ENCODE data around the gene MBD3L1. TPM values are rescaled to one million over a fixed set of nuclear protein-coding genes. Genes with fewer than 3 reads are reported as not detected.

MBD3L1 gene
- polyA plus RNA-seq, 1 of the 3 experiments (the other 2 are of a cell fraction): not detected

DNA sequence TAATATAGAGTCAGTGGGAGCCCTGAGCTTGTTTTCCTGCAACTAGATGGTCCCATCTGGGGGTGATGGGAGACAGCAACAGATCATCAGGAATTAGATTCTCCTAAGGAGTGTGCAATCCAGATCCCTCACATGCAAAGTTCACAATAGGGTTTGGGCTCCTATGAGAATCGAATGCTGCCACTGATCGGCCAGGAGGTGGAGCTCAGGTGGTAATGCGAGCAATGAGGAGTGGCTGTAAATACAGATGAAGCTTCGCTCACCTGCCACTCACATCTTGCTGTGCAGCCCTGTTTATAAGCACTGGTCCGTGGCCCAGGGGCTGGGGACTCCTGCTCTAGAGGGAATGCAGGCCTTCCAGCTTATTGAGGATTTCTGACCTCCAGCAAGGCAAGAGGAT lies 5.8 kb upstream of the MBD3L1 start:
- Histone ChIP-seq H3K36me3 (replicated peaks in 1 of 2; ENCODE audit: control insufficient read depth in 1 of 2, insufficient read depth in 2 of 2, low read length in 1 of 2) (peaks cover 26 to 35% of the 10 kb centered on the region in 2 experiments), H3K27ac (ENCODE audit: low read depth in 2 of 2, low read length in 1 of 2) (no peak overlapping the region), H2AFZ (ENCODE audit: low read depth) (no peak overlapping the region), H3F3A (replicated peaks; ENCODE audit: insufficient read depth) (no peaks in the 10 kb centered on the region), H3K9me2 (no peaks in the 10 kb centered on the region), H3K9me3 (no peaks in the 10 kb centered on the region), H3K4me3 (ENCODE audit: low read depth in 2 of 2, low read length in 1 of 2) (no peak overlapping the region), H3K27me3 (ENCODE audit: insufficient read depth) (no peaks in the 10 kb centered on the region), H3K4me1 (ENCODE audit: control insufficient read depth in 1 of 2, insufficient read depth in 2 of 2, low read depth in 1 of 2, low read length in 1 of 2) (peaks cover 4 to 5% of the 10 kb centered on the region in 2 experiments; a peak in 2 of 4 replicates), H3K4me2 (no peak overlapping the region), H3K79me2 (ENCODE audit: insufficient read depth) (no peaks in the 10 kb centered on the region), H4K20me1 (ENCODE audit: insufficient read depth) (no peaks in the 10 kb centered on the region), H3K9ac (no peak overlapping the region)
- TF ChIP-seq USF1 (IDR thresholded peaks at IDR 0.05; ENCODE audit: borderline replicate concordance, low read depth) (no peak), EZH2phosphoT487 (IDR thresholded peaks at IDR 0.05; ENCODE audit: borderline replicate concordance, low read depth) (no peak), GATA2 (CRISPR knock-in tag; IDR thresholded peaks at IDR 0.05) (no peak), FOXM1 (IDR thresholded peaks at IDR 0.05; ENCODE audit: low read depth) (no peak)
- TF ChIP-seq, protein P1, sequence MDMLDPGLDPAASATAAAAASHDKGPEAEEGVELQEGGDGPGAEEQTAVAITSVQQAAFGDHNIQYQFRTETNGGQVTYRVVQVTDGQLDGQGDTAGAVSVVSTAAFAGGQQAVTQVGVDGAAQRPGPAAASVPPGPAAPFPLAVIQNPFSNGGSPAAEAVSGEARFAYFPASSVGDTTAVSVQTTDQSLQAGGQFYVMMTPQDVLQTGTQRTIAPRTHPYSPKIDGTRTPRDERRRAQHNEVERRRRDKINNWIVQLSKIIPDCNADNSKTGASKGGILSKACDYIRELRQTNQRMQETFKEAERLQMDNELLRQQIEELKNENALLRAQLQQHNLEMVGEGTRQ (IDR thresholded peaks at IDR 0.05; ENCODE audit: borderline replicate concordance, low read depth, low read length): no peak
- TF ChIP-seq, protein P2, sequence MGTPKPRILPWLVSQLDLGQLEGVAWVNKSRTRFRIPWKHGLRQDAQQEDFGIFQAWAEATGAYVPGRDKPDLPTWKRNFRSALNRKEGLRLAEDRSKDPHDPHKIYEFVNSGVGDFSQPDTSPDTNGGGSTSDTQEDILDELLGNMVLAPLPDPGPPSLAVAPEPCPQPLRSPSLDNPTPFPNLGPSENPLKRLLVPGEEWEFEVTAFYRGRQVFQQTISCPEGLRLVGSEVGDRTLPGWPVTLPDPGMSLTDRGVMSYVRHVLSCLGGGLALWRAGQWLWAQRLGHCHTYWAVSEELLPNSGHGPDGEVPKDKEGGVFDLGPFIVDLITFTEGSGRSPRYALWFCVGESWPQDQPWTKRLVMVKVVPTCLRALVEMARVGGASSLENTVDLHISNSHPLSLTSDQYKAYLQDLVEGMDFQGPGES (IDR thresholded peaks at IDR 0.05; ENCODE audit: low read depth, low read length): no peak
- TF ChIP-seq, protein P3, sequence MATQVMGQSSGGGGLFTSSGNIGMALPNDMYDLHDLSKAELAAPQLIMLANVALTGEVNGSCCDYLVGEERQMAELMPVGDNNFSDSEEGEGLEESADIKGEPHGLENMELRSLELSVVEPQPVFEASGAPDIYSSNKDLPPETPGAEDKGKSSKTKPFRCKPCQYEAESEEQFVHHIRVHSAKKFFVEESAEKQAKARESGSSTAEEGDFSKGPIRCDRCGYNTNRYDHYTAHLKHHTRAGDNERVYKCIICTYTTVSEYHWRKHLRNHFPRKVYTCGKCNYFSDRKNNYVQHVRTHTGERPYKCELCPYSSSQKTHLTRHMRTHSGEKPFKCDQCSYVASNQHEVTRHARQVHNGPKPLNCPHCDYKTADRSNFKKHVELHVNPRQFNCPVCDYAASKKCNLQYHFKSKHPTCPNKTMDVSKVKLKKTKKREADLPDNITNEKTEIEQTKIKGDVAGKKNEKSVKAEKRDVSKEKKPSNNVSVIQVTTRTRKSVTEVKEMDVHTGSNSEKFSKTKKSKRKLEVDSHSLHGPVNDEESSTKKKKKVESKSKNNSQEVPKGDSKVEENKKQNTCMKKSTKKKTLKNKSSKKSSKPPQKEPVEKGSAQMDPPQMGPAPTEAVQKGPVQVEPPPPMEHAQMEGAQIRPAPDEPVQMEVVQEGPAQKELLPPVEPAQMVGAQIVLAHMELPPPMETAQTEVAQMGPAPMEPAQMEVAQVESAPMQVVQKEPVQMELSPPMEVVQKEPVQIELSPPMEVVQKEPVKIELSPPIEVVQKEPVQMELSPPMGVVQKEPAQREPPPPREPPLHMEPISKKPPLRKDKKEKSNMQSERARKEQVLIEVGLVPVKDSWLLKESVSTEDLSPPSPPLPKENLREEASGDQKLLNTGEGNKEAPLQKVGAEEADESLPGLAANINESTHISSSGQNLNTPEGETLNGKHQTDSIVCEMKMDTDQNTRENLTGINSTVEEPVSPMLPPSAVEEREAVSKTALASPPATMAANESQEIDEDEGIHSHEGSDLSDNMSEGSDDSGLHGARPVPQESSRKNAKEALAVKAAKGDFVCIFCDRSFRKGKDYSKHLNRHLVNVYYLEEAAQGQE (IDR thresholded peaks at IDR 0.05; ENCODE audit: low read depth, low read length): no peak
- 83% methylated on average over 5 of the region's 5 CpGs for WGBS (ENCODE audit: low lambda C conversion rate)
- ChIA-PET CTCF (interaction anchor here (1.5 kb wide), 1 partner anchor 13 kb away, joined by 6 read pairs; no protein-coding TSS in a partner anchor), POLR2A (no interaction called here)
- no peak for DNase-seq

- DNase-seq: no peak
- Histone ChIP-seq H3K4me2 (no peak overlapping the region), H3K36me3 (replicated peaks in 1 of 2; ENCODE audit: control insufficient read depth in 1 of 2, insufficient read depth in 2 of 2, low read length in 1 of 2) (peaks cover 26% of the 10 kb centered on the region in 2 experiments), H2AFZ (ENCODE audit: low read depth) (no peak overlapping the region), H3K9me3 (no peaks in the 10 kb centered on the region), H3K27me3 (ENCODE audit: insufficient read depth) (no peaks in the 10 kb centered on the region), H4K20me1 (ENCODE audit: insufficient read depth) (no peaks in the 10 kb centered on the region), H3K79me2 (ENCODE audit: insufficient read depth) (no peaks in the 10 kb centered on the region), H3K4me1 (ENCODE audit: control insufficient read depth in 1 of 2, insufficient read depth in 2 of 2, low read depth in 1 of 2, low read length in 1 of 2) (peaks cover 5 to 6% of the 10 kb centered on the region in 2 experiments; a peak in 2 of 4 replicates), H3F3A (replicated peaks; ENCODE audit: insufficient read depth) (no peaks in the 10 kb centered on the region), H3K27ac (ENCODE audit: low read depth in 2 of 2, low read length in 1 of 2) (no peak overlapping the region), H3K4me3 (ENCODE audit: low read depth in 2 of 2, low read length in 1 of 2) (no peak overlapping the region), H3K9me2 (no peaks in the 10 kb centered on the region), H3K9ac (no peak overlapping the region)
- POLR2A ChIA-PET: no interaction called here
- CTCF ChIA-PET: interaction anchor here (1.5 kb wide), 1 partner anchor 13 kb away, joined by 6 read pairs; no protein-coding TSS in a partner anchor
- TF ChIP-seq, protein P4, sequence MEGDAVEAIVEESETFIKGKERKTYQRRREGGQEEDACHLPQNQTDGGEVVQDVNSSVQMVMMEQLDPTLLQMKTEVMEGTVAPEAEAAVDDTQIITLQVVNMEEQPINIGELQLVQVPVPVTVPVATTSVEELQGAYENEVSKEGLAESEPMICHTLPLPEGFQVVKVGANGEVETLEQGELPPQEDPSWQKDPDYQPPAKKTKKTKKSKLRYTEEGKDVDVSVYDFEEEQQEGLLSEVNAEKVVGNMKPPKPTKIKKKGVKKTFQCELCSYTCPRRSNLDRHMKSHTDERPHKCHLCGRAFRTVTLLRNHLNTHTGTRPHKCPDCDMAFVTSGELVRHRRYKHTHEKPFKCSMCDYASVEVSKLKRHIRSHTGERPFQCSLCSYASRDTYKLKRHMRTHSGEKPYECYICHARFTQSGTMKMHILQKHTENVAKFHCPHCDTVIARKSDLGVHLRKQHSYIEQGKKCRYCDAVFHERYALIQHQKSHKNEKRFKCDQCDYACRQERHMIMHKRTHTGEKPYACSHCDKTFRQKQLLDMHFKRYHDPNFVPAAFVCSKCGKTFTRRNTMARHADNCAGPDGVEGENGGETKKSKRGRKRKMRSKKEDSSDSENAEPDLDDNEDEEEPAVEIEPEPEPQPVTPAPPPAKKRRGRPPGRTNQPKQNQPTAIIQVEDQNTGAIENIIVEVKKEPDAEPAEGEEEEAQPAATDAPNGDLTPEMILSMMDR (IDR thresholded peaks at IDR 0.05): no peak
Observed at GRCh38 chr19:8827277-8827676, 4.9 kb upstream of the MBD3L1 start.
